Transverse colon (tissue), 4 donors: ENCODE measurements around the gene SIN3A.
"Not testable (repeated sequence)": the region's sequence is repeated elsewhere in the genome, so short reads cannot be mapped to it uniquely, and the experiment has no call there.

Source experiments
- CTCF ChIP-seq, 5 experiments: fragments of 200-600 bp in 3 of 5; fragments of 450-650 bp in 2 of 5; sonication (generic) in 3 of 5; IDR thresholded peaks; 1 replicate in 2 of 5; 2 replicates in 3 of 5; pipeline ENCODE4 v1.5.1; 2016 to 2017; ENCODE audit warnings: antibody characterized with exemption in 5 of 5, inconsistent platforms in 3 of 5, mild to moderate bottlenecking in 2 of 5, moderate library complexity in 1 of 5
- EP300 ChIP-seq: sonication (generic); formaldehyde crosslinking; IDR thresholded peaks from one replicate; pipeline ENCODE4 v1.6.1; 2017; ENCODE audit warnings: antibody characterized with exemption, low read depth
- POLR2A ChIP-seq: fragments of 450-650 bp; IDR thresholded peaks from one replicate; pipeline ENCODE4 v1.6.1; 2016; ENCODE audit warnings: antibody characterized with exemption, mild to moderate bottlenecking, moderate library complexity
- POLR2AphosphoS5 ChIP-seq, 3 donors: sonication (generic); formaldehyde crosslinking; IDR thresholded peaks; one replicate each; pipeline ENCODE4 v1.6.1; 2016; ENCODE audit warnings: antibody characterized with exemption in 3 of 3

GRCh38 chr15:75349351-75349669 is 102.2 kb downstream of the SIN3A start:
- not testable (repeated sequence) for TF ChIP-seq POLR2A; CTCF (IDR thresholded peaks at IDR 0.05); POLR2AphosphoS5 (IDR thresholded peaks at IDR 0.05); EP300
